OCI-LY7 (cell line): ENCODE results near the gene DCTN1. TPM values are rescaled to one million over a fixed set of nuclear protein-coding genes. Genes with fewer than 3 reads are reported as not detected.

Experiments
- BruUV-seq: library from RNA; stranded (reverse); fragments of 400-500 nt; replicated peaks from 2 replicates; lab custom pipeline; 2021; lab: Mats Ljungman, UMichigan
- CTCF ChIA-PET: fragments of 300-600 bp; sonication (Branson Sonifier 250); formaldehyde crosslinking; loops from one replicate; lab custom pipeline; 2022; ENCODE audit warnings: antibody characterized with exemption; ENCODE audit not compliant: unreplicated experiment; lab: Charles Lee
- POLR2A ChIA-PET: fragments of 300-600 bp; sonication (Branson Sonifier 250); formaldehyde crosslinking; loops from one replicate; lab custom pipeline; 2022; ENCODE audit warnings: antibody characterized with exemption; lab: Charles Lee
- DNase-seq: peaks from one replicate; pipeline ENCODE4 v3.0.0-alpha.2; 2015; ENCODE audit warnings: low spot score
- H2AFZ ChIP-seq: fragments of 200-600 bp; sonication (generic), shearing (Covaris generic); 2 replicates; pipeline ENCODE4 v1.6.1; 2014; ENCODE audit warnings: mild to moderate bottlenecking, antibody characterized with exemption, low read length, moderate library complexity
- H3K27ac ChIP-seq: fragments of 200-600 bp; sonication (generic); 2 replicates; pipeline ENCODE4 v1.5.1; 2014; ENCODE audit warnings: mixed run types, low read depth, mild to moderate bottlenecking, moderate library complexity, low read length, inconsistent platforms; ENCODE audit not compliant: poor library complexity, severe bottlenecking
- H3K36me3 ChIP-seq: fragments of 200-600 bp; sonication (generic); 2 replicates; pipeline ENCODE4 v1.6.1; 2014; ENCODE audit warnings: mild to moderate bottlenecking, antibody characterized with exemption, low read length, moderate library complexity, mixed read lengths; ENCODE audit not compliant: insufficient read depth
- H3K4me1 ChIP-seq: fragments of 200-600 bp; sonication (generic); 2 replicates; pipeline ENCODE4 v1.5.1; 2014; ENCODE audit warnings: mild to moderate bottlenecking, low read length; ENCODE audit not compliant: insufficient read depth, poor library complexity, severe bottlenecking
- H3K4me2 ChIP-seq: fragments of 200-600 bp; sonication (generic); 2 replicates; pipeline ENCODE4 v1.6.1; 2014; ENCODE audit warnings: mild to moderate bottlenecking, low read length
- H3K4me3 ChIP-seq: fragments of 200-600 bp; sonication (generic); 2 replicates; pipeline ENCODE4 v1.5.1; 2014; ENCODE audit warnings: mild to moderate bottlenecking, low read depth, low read length; ENCODE audit not compliant: poor library complexity, severe bottlenecking
- H3K79me2 ChIP-seq: fragments of 200-600 bp; sonication (generic); 2 replicates; pipeline ENCODE4 v1.6.1; 2016; ENCODE audit warnings: low read depth, mild to moderate bottlenecking, low read length, moderate library complexity, mixed read lengths; ENCODE audit not compliant: insufficient read depth
- H3K9me2 ChIP-seq: fragments of 200-600 bp; sonication (generic); 2 replicates; pipeline ENCODE4 v1.6.1; 2016; ENCODE audit warnings: mild to moderate bottlenecking, low read length, mixed read lengths; ENCODE audit not compliant: insufficient read depth
- H3K9me3 ChIP-seq: fragments of 200-600 bp; sonication (generic); 2 replicates; pipeline ENCODE4 v1.6.1; 2014; ENCODE audit warnings: mild to moderate bottlenecking, mixed run types, low read length, mixed read lengths
- H4K20me1 ChIP-seq: fragments of 200-600 bp; sonication (generic); 2 replicates; pipeline ENCODE4 v1.6.1; 2014; ENCODE audit warnings: mild to moderate bottlenecking, antibody characterized with exemption, low read length, moderate library complexity, mixed read lengths; ENCODE audit not compliant: insufficient read depth
- EZH2phosphoT487 ChIP-seq: fragments of 200-600 bp; sonication (generic); IDR thresholded peaks from 2 replicates; pipeline ENCODE4 v1.6.1; 2018; ENCODE audit warnings: low read depth, borderline replicate concordance, mild to moderate bottlenecking, mixed run types, antibody characterized with exemption, low read length, moderate library complexity, mixed read lengths
- intact Hi-C: fragments of 100-400 bp; cut with micrococcal nuclease; formaldehyde crosslinking; loops from one replicate; pipeline ENCODE4 v1.10.0; 2022; ENCODE audit not compliant: unreplicated experiment
- total RNA-seq, 2 experiments: library from RNA; depleted of rRNA in 1 of 2; stranded (reverse); fragments of >200 nt in 1 of 2; shearing (Covaris generic) in 1 of 2; gene quantifications; 2 replicates each; pipeline ENCODE4 v1.2.3, GENCODE V29; 2014 to 2022
- TF ChIP-seq, protein P1 (sequence below): fragments of 200-600 bp; sonication (generic); conservative IDR thresholded peaks from 2 replicates; pipeline ENCODE4 v1.5.1; 2014; ENCODE audit warnings: mild to moderate bottlenecking, antibody characterized with exemption, low read length, moderate library complexity, mixed read lengths

The DCTN1 gene
- total RNA-seq, 2 experiments from 2014 or later, result 45.5 to 100 TPM

DNA sequence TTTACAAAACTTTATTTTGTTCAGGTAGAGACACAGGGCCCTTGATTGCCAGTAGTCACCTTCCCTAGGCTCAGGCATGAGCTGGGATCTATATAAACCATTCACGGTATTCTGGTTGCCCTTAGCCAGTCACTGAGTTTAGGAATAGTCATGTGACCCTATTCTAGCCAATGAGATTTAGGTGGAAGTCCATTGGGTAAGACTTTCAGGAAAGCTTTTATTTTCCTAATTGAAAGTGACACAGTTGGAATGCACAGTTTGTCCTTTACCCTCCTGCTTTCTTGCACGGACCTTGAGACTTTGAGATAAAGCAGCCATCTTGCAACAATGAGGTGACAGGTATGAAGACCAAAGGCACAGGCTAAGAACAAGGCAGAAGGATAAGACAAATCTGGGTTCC lies 58.4 kb downstream of the DCTN1 start:
- Histone ChIP-seq H3K9me2 (no peaks in the 10 kb centered on the region), H3K4me2 (no peak overlapping the region), H3K27ac (no peak overlapping the region), H3K4me1 (no peaks in the 10 kb centered on the region), H3K79me2 (no peaks in the 10 kb centered on the region), H2AFZ (no peak overlapping the region), H3K4me3 (no peak overlapping the region), H4K20me1 (no peaks in the 10 kb centered on the region), H3K9me3 (no peaks in the 10 kb centered on the region), H3K36me3 (no peaks in the 10 kb centered on the region)
- BruUV-seq, result no TSS peak
- ChIA-PET CTCF (interaction anchor here (3.8 kb wide), 1 partner anchor 13 kb away, joined by 15 read pairs; no protein-coding TSS in a partner anchor), POLR2A (interaction anchor here (0.6 to 0.8 kb wide), 2 partner anchors 13 to 410 kb away, joined by 3 to 4 read pairs; no protein-coding TSS in a partner anchor)
- no peak for DNase-seq
- TF ChIP-seq EZH2phosphoT487, result no peak
- TF ChIP-seq, protein P1, sequence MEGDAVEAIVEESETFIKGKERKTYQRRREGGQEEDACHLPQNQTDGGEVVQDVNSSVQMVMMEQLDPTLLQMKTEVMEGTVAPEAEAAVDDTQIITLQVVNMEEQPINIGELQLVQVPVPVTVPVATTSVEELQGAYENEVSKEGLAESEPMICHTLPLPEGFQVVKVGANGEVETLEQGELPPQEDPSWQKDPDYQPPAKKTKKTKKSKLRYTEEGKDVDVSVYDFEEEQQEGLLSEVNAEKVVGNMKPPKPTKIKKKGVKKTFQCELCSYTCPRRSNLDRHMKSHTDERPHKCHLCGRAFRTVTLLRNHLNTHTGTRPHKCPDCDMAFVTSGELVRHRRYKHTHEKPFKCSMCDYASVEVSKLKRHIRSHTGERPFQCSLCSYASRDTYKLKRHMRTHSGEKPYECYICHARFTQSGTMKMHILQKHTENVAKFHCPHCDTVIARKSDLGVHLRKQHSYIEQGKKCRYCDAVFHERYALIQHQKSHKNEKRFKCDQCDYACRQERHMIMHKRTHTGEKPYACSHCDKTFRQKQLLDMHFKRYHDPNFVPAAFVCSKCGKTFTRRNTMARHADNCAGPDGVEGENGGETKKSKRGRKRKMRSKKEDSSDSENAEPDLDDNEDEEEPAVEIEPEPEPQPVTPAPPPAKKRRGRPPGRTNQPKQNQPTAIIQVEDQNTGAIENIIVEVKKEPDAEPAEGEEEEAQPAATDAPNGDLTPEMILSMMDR, result no peak
- intact Hi-C loops, result no loop called here

DNA sequence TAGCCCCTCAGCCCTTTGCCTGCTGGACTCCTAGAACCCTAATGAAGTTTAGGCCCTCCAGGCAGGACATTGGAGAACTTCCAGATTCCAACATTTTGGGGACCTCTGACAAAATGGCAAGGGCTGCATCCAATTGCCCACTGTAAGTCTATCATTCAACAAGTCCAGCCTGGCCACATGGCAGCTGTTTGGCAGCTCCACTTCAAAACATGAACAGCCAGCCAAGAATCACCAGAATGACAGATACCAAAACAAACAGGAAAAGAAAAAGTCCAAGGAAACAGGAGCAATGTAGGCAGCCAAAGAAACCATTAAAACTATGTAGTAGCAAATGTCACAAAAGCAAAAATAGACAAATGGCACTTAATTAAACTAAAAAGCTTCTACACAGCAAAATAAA lies 62.4 kb downstream of the DCTN1 start:
- intact Hi-C loops, result loop anchor here (5.0 kb wide), 1 partner anchor 50 kb away; no protein-coding TSS in a partner anchor
- no TSS peak for BruUV-seq
- no peak overlapping the region for H3K27ac ChIP-seq

More for the DNA sequence above, 62.4 kb downstream of the DCTN1 start:
- H3K4me3 ChIP-seq, result no peak overlapping the region
- no peak overlapping the region for H3K4me2 ChIP-seq
- no peaks in the 10 kb centered on the region for H3K79me2 ChIP-seq
- H4K20me1 ChIP-seq, result no peaks in the 10 kb centered on the region
- no peaks in the 10 kb centered on the region for H3K9me3 ChIP-seq
- POLR2A ChIA-PET, result no interaction called here
- CTCF ChIA-PET, result no interaction called here
- TF ChIP-seq, protein P1, result no peak
- TF ChIP-seq EZH2phosphoT487, result no peak
- H3K4me1 ChIP-seq, result no peaks in the 10 kb centered on the region
- DNase-seq, result no peak
- H3K9me2 ChIP-seq, result no peaks in the 10 kb centered on the region
- H2AFZ ChIP-seq, result no peak overlapping the region
- H3K36me3 ChIP-seq, result no peaks in the 10 kb centered on the region
